HFF-Myc (cell line): ENCODE measurements around the gene NUFIP1.
"Not testable (repeated sequence)": the region's sequence is repeated elsewhere in the genome, so short reads cannot be mapped to it uniquely, and the experiment has no call there.

Experiments used
- DNase-seq: peaks from one replicate; pipeline ENCODE4 v3.0.0-alpha.2; 2011; ENCODE audit warnings: low read depth; ENCODE audit errors: extremely low read depth
- H3K4me3 ChIP-seq: replicated peaks from 2 replicates; pipeline ENCODE4 v1.5.1; 2011; ENCODE audit warnings: low read depth, mild to moderate bottlenecking, control low read depth, low read length
- TF ChIP-seq, protein P1 (sequence below): IDR thresholded peaks from 2 replicates; pipeline ENCODE4 v1.5.1; 2012; ENCODE audit warnings: mild to moderate bottlenecking, low read depth, low read length, control low read depth; ENCODE audit errors: missing control alignments

Gene NUFIP1

DNA sequence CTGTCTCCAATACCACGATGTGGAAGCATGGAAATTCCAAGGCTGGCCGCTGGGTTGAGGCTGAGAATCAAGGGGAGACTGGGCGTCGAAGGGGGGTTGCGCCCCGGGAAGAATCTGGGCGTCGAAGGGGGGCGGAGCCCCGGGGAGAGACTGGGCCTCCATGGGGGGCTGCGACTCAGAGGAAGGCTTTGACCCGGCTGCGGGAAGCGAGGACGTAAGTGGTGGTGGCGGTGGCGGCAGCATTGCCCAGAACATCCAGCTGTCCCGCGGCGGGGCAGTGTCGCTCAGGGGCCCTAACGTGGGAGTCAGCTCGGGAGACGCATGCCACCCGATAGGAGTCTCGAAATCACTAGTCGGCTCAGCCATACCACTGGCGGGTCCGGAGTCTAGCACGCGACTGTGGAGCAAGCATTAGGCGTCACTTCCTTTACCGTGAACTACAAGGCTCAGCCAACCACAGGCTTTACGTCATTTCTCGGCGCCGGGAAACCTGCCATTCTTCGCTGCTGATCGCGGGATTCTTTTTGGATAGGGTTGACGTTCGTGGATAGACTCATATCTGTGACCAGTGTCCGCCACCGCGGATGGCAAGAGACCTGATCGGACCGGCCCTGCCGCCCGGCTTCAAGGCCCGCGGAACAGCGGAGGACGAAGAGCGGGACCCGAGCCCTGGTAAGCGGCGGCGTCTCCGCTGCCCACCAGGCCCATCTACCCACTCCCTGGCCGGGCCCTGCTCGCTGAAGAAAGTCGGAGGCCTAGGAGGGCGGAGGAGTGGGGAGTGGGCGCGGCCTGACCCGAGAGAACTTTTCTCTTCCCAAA is at the start of gene NUFIP1, which contains the start of gene GPALPP1:
Gene NUFIP1, minus strand, starts transcription at position 401 of the 819 bp plus-strand sequence. Its CDS starts 35 bp downstream, at position 366.
Gene GPALPP1, plus strand, starts transcription at position 468 of the 819 bp plus-strand sequence. Its CDS starts 117 bp downstream, at position 585.
- peak; percentile 88 for DNase-seq
- H3K4me3 ChIP-seq: peak within 1 kb of the TSS; percentile 98
- TF ChIP-seq, protein P1, sequence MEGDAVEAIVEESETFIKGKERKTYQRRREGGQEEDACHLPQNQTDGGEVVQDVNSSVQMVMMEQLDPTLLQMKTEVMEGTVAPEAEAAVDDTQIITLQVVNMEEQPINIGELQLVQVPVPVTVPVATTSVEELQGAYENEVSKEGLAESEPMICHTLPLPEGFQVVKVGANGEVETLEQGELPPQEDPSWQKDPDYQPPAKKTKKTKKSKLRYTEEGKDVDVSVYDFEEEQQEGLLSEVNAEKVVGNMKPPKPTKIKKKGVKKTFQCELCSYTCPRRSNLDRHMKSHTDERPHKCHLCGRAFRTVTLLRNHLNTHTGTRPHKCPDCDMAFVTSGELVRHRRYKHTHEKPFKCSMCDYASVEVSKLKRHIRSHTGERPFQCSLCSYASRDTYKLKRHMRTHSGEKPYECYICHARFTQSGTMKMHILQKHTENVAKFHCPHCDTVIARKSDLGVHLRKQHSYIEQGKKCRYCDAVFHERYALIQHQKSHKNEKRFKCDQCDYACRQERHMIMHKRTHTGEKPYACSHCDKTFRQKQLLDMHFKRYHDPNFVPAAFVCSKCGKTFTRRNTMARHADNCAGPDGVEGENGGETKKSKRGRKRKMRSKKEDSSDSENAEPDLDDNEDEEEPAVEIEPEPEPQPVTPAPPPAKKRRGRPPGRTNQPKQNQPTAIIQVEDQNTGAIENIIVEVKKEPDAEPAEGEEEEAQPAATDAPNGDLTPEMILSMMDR: no peak

DNA sequence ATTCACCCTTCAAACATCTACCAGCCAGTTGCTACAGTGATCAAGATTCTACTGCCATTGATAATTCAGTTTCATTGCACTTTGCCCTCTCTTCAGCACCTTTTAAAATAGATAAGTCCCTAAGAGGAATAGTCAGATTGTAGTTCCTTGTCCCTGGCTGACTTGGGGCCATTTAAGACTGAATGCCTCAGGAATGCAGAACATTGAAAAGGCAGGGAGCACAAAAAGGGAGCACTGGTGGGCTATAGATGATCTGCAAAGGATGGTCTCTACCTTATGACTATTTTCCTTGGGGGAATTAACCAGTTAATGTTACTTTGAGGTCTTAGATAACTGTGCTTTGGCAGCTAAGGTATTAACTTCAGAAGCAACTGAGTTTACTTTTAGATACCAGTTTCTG is 46.9 kb upstream of the NUFIP1 start:
- TF ChIP-seq, protein P1: no peak
- no peak for DNase-seq

DNA sequence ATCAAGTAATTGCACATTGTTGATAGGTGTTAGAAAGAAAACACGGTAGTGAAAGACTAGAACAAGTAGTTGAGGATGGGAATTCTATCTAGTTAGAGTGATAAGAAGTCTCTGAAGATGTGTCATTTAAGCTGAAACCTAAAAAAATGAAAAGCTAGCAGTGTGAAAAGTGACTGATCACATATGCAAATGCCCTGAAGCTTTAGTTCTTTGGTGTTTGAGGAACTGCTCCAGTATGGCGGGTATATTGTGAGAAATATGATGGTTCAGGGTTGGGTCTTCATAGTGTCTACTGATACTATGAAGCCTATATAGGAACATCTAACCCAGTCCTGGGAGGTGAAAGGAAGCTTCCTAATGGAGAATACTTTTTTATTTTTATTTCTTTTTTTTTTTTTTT is 45.1 kb upstream of the NUFIP1 start:
- no peak for DNase-seq
- no peak overlapping the region for H3K4me3 ChIP-seq
- TF ChIP-seq, protein P1: no peak

More for the DNA sequence above, 46.9 kb upstream of the NUFIP1 start:
- H3K4me3 ChIP-seq: no peak overlapping the region

DNA sequence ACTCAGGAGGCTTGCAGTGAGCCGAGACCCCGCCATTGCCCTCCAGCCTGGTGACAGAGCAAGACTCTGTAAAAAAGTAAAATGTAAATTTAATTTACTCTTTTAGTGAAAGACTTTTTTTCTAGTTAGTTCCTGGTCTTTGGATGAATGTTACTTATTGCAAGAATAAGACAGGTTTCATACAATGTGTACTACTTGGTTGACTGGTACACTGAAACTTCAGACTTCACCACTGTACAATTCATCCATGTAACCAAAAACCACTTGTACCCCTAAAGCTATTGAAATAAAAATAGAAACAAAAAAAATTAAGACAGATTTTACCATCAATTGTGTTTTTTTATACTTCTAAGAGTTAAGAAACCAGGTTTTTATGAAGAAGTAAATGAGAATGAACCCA is 35.6 kb upstream of the NUFIP1 start:
- TF ChIP-seq, protein P1: no peak
- H3K4me3 ChIP-seq: no peak overlapping the region
- DNase-seq: no peak

DNA sequence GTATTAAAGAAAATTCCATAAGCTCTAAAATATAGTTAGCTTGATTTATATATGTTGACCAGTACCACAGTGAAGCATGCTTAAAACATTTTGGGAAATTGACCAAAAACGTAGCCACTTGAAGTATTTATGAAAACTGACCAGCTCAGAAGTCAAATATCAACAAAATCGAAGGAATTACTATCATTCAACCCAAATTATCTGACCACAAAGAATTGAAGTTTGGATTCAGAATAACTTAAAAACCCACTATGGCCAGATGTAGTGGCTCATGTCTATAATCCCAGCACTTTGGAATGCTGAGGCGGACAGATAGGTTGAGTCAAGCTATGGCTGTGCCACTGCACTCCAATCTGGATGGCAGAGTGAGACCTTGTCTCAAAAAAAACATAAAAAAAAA is 32.0 kb upstream of the NUFIP1 start:
- no peak for DNase-seq
- TF ChIP-seq, protein P1: no peak
- no peak overlapping the region for H3K4me3 ChIP-seq

DNA sequence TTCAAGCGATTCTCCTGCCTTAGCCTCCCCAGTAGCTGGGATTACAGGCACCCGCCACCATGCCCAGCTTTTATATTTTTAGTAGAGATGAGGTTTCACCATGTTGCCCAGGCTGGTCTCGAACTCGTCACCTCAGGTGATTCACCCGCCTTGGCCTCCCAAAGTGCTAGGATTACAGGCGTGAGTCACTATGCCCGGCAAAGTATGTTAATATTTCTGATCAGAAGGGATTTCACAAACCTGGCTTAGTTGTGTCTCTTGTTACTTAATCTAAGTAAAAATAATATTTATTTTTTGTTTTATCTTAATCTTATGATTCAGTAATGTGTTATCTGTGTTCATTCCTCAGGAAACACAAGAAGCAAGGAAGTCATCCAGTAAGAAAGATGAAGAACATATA is 30.7 kb upstream of the NUFIP1 start:
- DNase-seq, H3K4me3 ChIP-seq: not testable (repeated sequence)

DNA sequence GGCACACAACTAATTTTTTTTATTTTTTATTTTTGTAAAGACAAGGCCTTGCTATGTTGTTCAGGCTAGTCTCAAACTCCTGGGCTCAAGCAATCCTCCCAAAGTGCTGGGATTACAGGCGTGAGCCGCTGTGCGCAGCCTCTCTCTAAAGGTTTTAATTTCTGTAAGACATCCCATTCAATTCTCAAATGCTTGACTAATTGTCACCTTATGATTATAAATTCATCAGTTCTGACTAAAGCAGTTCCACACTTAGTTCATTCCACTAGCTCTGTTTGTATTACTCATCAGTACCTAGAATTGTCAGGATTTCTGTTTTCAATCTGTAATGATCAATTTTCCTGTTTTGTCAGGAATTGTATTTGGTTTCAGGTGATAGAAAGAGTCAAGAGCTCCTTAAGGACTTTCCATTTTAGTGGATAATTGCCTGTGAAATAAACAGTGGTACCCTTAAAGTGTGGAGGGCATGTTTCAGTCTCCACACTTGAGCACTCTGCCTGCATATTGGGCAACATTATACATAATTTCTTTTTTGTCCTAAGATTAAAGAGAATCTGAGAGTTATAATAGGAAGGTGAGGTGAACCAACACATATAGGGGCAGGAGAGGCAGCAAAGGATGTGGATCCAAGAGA is 27.6 kb upstream of the NUFIP1 start:
- TF ChIP-seq, protein P1: no peak
- DNase-seq: no peak
- no peak overlapping the region for H3K4me3 ChIP-seq
